Osteoblast (primary cell): ENCODE data around the gene FOXG1. TPM values are rescaled to one million over a fixed set of nuclear protein-coding genes. Genes with fewer than 3 reads are reported as not detected.

Experiments
- DNase-seq: peaks from one replicate; pipeline ENCODE4 v3.0.0; 2011; ENCODE audit warnings: low spot score, mixed read lengths; ENCODE audit not compliant: insufficient read length; ENCODE audit errors: missing footprints
- H2AFZ ChIP-seq: 2 replicates; pipeline ENCODE4 v1.6.0; 2011; ENCODE audit warnings: mild to moderate bottlenecking, low read length
- H3K27ac ChIP-seq: 2 replicates; pipeline ENCODE4 v1.5.1; 2011; ENCODE audit warnings: mild to moderate bottlenecking, low read depth, low read length, moderate library complexity
- H3K27me3 ChIP-seq: 2 replicates; pipeline ENCODE4 v1.6.0; 2012; ENCODE audit warnings: mild to moderate bottlenecking, control low read depth, inconsistent platforms, low read length, moderate library complexity; ENCODE audit not compliant: insufficient read depth
- H3K36me3 ChIP-seq: 2 replicates; pipeline ENCODE4 v1.5.1; 2011; ENCODE audit warnings: mild to moderate bottlenecking, low read length, control low read depth, moderate library complexity; ENCODE audit not compliant: insufficient read depth
- H3K4me1 ChIP-seq: 2 replicates; pipeline ENCODE4 v1.5.1; 2011; ENCODE audit warnings: mild to moderate bottlenecking, low read length, control low read depth, moderate library complexity; ENCODE audit not compliant: insufficient read depth
- H3K4me2 ChIP-seq: 2 replicates; pipeline ENCODE4 v1.6.0; 2011; ENCODE audit warnings: mild to moderate bottlenecking, low read length; ENCODE audit not compliant: insufficient read depth
- H3K4me3 ChIP-seq: fragments of 200-600 bp; sonication (generic); 3 replicates; pipeline ENCODE4 v1.5.1; 2012; ENCODE audit warnings: mild to moderate bottlenecking, low read length, inconsistent platforms; ENCODE audit not compliant: insufficient read depth
- H3K79me2 ChIP-seq: 2 replicates; pipeline ENCODE4 v1.6.0; 2012; ENCODE audit warnings: mild to moderate bottlenecking, low read length, control low read depth, inconsistent platforms; ENCODE audit not compliant: insufficient read depth
- H3K9me3 ChIP-seq: 2 replicates; pipeline ENCODE4 v1.5.1; 2011; ENCODE audit warnings: low read depth, low read length, control low read depth
- H4K20me1 ChIP-seq: 2 replicates; pipeline ENCODE4 v1.6.0; 2012; ENCODE audit warnings: mild to moderate bottlenecking, low read length, control low read depth; ENCODE audit not compliant: insufficient read depth
- CTCF ChIP-seq: IDR thresholded peaks from 2 replicates; pipeline ENCODE4 v1.5.1; 2011; ENCODE audit warnings: mild to moderate bottlenecking, low read depth, low read length, moderate library complexity; ENCODE audit errors: extremely low read depth
- total RNA-seq: library from RNA; depleted of rRNA; stranded (reverse); fragments of >200 nt; gene quantifications from 2 replicates; pipeline ENCODE4 v1.2.3, GENCODE V29; 2012

Gene FOXG1
- total RNA-seq, 1 donor: not detected

- no peak overlapping the region for H3K27ac ChIP-seq
- H3K79me2 ChIP-seq: no peaks in the 10 kb centered on the region
- no peak overlapping the region for H3K4me3 ChIP-seq
- no peaks in the 10 kb centered on the region for H3K36me3 ChIP-seq
- no peak for DNase-seq
- no peak overlapping the region for H2AFZ ChIP-seq
- no peaks in the 10 kb centered on the region for H4K20me1 ChIP-seq
- H3K4me1 ChIP-seq: no peaks in the 10 kb centered on the region
- H3K4me2 ChIP-seq: no peak overlapping the region
- TF ChIP-seq CTCF: no peak
- H3K9me3 ChIP-seq: no peaks in the 10 kb centered on the region
- H3K27me3 ChIP-seq: peaks cover 98% of the 10 kb centered on the region
Observed at GRCh38 chr14:28779456-28779855, 12.9 kb downstream of the FOXG1 start.

GRCh38 chr14:28780843-28781820 is 14.5 kb downstream of the FOXG1 start:
- TF ChIP-seq CTCF: no peak
- Histone ChIP-seq H3K4me1 (peaks cover 3% of the 10 kb centered on the region), H3K9me3 (no peaks in the 10 kb centered on the region), H3K36me3 (no peaks in the 10 kb centered on the region), H4K20me1 (no peaks in the 10 kb centered on the region), H3K79me2 (no peaks in the 10 kb centered on the region), H3K27ac (no peak overlapping the region), H2AFZ (no peak overlapping the region), H3K4me3 (no peak overlapping the region), H3K27me3 (peaks cover 99% of the 10 kb centered on the region), H3K4me2 (no peak overlapping the region)
- DNase-seq: no peak

GRCh38 chr14:28782301-28782700 is 15.7 kb downstream of the FOXG1 start:
- Histone ChIP-seq H3K36me3 (no peaks in the 10 kb centered on the region), H3K79me2 (no peaks in the 10 kb centered on the region), H3K4me2 (no peak overlapping the region), H3K9me3 (no peaks in the 10 kb centered on the region), H4K20me1 (no peaks in the 10 kb centered on the region), H3K4me3 (no peak overlapping the region), H3K27me3 (peaks cover 87% of the 10 kb centered on the region), H3K27ac (no peak overlapping the region), H3K4me1 (peaks cover 3% of the 10 kb centered on the region), H2AFZ (no peak overlapping the region)
- DNase-seq: no peak
- no peak for TF ChIP-seq CTCF

- Histone ChIP-seq H3K4me3 (no peak overlapping the region), H3K27me3 (peaks cover 73% of the 10 kb centered on the region), H3K27ac (no peak overlapping the region), H3K36me3 (no peaks in the 10 kb centered on the region), H4K20me1 (no peaks in the 10 kb centered on the region), H3K4me2 (no peak overlapping the region), H2AFZ (no peak overlapping the region), H3K4me1 (peaks cover 3% of the 10 kb centered on the region), H3K79me2 (no peaks in the 10 kb centered on the region), H3K9me3 (no peaks in the 10 kb centered on the region)
- no peak for DNase-seq
- TF ChIP-seq CTCF: no peak
Observed at GRCh38 chr14:28783664-28784063, 17.1 kb downstream of the FOXG1 start.
